HG03045 (cell line): ENCODE data around the gene CCNA2.

ENCODE experiments used
- ATAC-seq: cut with Tn5 transposase; IDR thresholded peaks from one replicate; pipeline ENCODE4 v1.9.1; 2021; ENCODE audit warnings: mild to moderate bottlenecking, moderate library complexity; ENCODE audit not compliant: unreplicated experiment

Gene CCNA2

DNA sequence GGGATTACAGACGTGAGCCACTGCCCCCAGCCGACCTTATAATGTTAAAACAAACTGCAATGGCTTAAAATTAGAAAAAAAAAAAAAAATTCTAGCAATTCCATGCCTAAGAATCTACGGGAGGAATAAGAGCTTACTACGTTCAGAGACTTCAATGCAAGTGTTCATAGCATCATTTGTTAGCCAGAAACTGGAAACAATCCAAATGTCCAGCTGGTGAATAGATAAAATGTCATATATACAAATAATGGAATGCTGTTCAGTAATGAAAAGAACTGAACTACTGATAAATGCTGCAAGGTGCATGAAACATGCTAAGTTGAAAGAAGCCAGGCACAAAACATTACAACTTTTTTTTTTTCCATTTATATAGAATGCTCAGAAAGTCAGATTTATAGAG is 17.3 kb downstream of the CCNA2 start:
- ATAC-seq, result no peak

DNA sequence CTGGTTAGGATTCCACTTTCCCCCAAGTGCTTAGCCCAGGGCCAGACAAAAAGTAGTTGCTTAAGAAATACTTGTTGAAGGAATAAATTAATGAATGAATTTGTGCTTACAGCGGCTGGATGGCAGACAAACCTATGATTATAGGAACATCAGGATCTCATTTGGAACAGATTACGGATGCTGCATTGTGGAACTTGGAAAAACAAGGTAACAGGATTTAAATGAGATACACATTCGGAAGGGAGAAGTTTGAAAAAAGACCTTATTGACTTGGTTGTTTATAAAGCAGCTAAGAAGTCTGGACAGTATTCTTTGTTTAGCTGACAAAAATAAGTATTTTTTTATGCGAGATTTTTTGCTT is 22.0 kb downstream of the CCNA2 start:
- ATAC-seq, result no peak

DNA sequence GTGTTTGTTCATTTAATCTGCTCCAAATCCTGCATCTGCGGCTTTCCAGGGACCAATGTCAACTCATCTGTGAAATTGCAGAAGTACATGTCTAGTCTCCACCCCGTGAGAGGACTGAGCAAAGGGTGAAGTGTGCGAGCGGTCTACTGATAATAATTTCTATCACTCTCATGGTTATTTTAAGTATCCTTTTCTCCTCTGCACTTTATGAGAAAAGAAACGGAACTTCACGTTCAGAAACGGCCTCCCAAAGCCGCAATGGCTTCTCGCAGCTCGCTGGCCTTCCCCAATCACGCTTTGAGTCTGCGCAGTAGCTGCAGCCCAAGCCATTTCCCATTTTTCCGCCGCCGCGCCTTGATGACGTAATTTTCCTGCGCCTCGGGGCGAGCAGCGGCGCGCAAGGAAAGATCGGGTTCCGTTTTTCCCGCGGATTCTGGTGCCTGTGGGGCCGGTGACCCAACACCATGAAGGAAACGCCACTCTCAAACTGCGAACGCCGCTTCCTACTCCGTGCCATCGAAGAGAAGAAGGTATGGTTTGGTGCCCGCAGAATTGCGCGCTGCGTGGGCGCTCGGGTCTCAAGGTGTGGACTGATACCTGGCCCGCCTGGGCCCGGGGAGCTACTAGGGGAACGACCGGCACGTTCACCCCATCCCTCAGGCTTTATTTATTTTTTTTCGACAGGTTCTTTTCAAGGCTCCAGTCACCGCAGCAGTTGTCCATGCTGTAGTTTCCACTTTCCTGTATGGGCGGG is 22.5 kb downstream of the CCNA2 start, which contains the start of gene EXOSC9:
TSS of gene EXOSC9 (plus strand) at position 363 of the 754 bp plus-strand sequence. CDS start at position 465, 102 bp downstream.
- ATAC-seq, result peak; percentile 83

DNA sequence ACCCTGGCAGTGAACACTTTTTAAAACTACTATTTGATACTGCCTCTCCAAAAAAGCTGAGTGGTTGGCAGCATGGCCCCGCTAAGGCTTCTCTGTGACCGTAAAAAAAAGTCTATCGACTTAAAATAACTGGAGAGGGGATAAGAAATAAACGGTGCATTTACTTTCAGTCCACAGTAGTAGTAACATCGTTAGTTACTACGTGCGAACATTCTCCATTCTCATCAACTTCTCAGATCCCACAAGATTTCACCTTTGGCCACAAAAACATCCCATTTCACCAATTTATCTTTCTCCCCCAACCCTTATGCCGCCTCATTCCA is 23.1 kb downstream of the CCNA2 start:
- ATAC-seq, result peak; percentile 23

DNA sequence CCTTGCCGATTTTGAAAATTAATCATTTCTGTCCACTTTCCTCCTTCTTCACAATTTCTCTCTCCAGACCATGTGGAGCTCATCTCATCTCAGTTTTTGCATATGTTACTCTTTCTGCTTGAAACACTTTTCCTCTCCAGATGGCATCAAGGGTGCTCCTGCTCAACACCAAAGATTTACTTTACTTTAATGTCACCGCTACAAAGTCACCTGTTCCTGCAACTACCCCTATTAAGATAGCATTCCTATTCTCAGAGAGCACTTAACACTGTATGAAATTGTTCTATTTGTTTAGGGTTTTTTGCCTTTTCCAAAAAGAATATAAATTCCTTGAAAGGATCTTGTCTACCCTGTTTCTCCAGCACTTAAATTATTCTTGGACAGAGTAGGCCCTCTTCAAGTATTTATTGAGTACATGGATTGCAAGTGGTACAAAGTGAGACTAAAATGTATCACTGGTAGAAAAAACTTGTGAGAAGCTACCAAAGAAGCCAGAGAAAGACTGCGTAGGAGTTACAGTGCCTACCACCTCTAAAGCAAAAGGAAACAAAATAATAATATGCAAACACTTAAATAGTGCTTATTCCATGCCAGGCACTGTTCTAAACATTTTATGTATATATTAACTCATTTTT is 23.7 kb downstream of the CCNA2 start:
- ATAC-seq, result no peak

DNA sequence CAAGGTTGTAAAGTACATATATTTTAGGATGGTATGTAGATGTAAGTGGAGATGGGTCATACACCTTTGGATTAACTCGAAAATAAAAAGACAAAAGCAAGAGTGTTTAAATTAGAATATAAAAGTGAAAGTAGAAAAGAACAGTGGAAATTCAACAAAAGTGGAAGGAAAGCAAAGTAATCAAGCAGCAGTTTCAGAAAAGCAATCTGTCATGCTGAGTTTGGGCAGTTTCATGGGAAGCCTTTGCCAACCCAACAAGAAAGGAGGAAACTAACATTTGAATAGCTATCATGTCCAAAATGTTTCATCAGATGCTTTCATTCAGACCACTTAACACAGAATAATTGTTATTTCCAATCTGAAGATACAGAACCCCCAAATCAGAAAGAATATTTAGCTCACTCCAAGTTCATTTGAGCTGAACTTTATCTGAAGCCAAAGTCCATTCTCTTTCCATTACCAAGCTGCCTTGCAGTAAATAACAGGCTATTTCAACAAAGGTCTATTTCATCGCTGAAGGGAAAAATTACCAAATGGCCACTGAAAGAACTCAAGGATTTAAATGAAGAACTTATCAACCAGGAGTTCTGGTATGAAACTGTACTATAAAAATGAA is 24.4 kb downstream of the CCNA2 start:
- no peak for ATAC-seq

DNA sequence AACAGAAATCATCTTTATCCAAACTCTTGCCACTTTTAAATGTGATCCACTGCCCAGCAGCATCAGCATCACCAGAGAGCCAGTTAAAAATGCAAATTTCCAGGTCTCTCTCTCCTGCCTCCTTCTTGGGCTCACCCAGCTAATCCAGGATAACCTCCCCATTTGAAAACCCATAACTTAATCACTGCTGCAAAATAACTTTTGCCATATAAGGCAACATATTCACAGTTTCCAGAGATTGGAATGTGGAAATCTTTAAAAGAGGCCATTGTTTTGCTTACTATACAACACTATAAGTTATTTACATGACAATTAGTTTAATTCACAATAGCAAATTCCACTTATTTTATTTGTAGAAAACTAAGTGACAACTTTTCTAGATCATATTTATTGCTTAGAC is 27.4 kb downstream of the CCNA2 start:
- no peak for ATAC-seq

DNA sequence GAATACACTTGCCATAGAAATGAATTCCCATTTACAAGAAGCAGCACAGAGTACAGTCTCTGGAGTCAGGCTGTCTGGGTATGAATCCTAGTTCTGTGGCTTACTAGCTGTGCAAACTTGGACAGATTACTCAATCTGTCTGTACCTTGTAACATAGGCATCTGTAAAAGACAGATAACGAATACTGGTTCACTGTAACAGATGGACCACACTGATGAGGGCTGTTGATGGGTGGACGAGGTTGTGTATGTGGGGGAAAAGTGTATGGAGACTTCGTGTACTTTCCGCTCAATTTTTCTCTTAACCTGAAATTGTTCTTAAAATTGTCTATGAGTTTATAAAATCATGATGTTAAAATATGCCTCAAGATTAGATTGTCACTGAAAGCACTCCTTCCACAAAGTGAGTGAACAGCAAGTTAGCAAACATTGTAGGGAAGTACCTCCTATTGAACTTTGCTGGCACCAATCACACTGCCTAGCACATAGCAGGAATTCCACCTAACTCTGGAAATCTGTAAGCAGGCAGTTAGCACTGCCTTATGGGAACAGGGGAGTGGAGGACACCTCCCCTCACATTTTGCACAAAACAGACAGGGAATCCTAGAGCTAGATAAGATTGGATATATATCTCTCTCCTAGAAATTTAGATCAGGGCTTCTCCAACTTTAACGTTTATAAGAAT is 29.0 kb downstream of the CCNA2 start:
- no peak for ATAC-seq

DNA sequence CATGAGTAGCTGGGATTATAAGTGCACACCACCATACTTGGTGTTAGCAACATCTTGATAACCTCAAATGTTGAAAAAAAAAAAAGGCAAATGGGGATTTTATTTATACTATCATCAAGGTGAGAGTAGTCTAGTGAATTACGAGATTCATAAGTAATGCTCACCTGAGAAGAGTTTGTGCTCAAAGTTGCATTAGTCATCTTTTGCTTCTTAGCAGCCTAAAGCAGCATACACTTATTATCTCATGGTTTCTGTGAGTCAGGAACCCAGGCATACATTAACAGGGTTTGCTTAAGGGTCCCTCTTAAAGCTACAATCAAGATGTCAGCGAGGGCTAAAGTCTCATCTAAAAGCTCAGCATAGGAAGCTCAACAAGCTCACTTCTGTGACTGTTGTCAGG is 30.7 kb downstream of the CCNA2 start:
- ATAC-seq, result no peak

DNA sequence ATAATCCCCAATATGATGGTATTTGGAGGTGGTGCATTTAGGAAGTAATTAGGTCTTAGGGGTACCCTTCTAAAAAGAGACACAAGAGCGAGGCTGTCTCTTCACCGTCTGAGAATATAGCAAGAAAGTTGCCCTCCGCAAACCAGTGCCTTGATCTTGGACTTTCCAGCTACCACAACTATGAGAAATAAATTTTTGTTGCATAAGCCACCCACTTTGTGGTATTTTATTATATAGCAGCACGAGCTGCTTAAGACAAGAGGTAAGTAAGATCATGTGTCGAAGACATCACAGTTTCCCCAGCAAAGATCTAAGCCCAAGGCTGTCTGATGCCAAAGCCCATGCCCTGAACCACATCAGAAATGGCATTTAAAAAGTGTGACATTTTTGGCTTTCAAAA is 32.2 kb downstream of the CCNA2 start:
- ATAC-seq, result no peak

DNA sequence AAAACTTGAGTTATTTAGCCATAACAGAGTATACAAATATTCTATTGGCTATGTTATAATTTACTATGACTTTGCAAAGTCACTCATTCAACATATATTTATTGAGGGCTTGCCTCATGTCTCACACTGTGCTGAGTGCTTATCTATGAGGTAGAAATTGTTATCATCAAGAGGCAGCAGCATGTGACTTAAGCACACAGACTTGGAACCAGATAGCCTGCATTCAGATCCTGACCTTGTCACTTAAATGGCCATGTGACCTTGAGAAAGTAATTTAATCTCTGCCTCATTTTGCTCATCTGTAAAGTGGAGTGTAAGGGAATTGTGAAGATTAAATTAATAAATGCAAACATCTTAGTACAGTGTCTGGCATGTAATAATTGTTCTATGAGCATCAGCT is 32.7 kb downstream of the CCNA2 start:
- ATAC-seq, result no peak

DNA sequence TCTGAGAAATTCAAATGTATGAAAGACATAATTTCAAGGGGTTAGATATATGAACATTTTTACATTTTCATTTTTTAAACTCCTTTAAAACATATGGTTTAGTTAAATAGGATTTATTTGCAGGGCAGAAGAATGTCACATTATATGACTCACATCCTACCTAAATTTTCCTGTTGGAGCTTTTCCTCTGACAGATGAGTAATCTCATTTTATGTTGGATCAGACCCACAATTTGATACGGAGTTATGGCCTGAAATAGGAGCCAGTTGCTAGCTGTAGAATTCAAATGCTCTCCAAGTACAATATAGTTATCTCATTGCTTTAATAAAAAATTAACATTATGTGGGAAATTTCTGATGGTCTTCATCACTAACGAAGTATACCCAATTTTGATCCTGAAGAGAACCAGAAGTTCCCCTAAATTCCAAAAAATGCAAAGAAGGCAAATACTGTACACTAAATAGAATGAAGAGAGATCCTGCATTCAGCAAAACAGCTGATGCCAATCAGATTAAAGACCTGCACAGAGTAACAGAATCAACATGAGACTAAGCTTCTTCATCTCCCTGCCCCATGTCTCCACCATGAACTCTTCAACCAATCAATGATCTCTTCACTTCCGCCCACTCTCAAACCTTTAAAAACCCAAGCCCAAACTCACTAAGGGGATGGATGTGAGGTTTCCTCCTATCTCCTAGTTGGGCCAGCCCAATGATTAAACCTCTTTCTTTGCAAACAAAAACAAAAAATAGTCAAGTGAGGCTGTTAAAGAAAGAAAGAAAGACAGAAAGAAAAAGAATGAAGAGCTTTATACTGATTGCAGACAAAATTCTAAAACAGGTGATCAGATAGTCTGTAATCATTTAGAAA is 33.5 kb downstream of the CCNA2 start:
- ATAC-seq, result no peak

DNA sequence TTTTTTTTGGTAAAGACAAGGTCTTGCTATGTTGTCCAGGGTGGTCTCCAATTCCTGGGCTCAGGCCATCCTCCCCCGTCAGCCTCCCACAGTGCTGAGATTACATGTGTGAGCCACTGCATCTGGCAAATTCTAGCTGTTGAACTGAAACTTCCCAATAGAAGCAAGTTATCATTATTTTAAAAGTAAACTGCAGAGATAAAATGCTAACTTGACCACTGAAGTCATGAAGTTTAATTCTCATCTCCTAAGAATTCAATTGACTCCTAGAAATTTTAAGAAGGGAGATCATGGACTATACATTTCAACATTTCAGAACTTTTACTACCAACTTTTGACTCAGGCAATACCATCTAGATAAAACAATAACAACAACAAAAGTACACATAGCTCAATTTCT is 34.2 kb downstream of the CCNA2 start:
- ATAC-seq, result no peak

DNA sequence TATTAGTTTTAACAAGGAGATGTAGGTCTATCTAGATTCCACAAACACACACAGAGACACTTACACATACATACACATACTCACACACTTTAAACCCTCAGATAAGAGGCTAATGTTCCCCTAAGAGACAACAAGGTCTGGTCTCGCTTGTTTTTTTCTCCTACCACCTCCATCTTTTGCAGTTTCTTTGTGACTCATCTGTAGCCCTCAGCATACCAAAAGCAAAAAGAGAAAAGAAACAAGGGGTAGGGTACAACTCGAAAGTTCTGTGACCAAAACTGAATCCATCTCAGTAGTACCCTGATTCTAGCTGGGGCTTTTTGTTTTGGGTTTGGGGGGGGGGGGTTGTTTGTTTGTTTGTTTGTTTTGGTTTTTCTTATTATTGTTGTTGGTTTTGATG is 34.8 kb downstream of the CCNA2 start:
- ATAC-seq, result peak; percentile 94

DNA sequence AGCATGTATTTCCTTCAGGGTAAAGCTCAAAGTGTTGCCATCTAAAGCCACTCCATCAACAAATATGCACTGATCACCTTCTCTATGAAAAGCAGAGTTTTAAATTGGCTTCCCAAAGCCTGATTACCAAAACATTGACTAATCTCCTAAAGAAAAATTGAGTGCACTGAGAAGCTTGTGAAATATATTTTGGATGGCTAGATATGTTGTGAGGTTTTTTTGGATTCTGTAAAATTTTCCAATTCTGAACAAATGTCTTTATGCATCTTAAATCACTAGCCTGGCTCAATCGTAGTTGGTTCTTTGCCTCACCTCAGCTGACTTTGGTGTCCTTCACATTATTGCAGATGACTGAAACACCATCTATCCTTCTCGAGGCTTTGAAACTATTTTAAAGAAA is 37.5 kb downstream of the CCNA2 start:
- ATAC-seq, result no peak

DNA sequence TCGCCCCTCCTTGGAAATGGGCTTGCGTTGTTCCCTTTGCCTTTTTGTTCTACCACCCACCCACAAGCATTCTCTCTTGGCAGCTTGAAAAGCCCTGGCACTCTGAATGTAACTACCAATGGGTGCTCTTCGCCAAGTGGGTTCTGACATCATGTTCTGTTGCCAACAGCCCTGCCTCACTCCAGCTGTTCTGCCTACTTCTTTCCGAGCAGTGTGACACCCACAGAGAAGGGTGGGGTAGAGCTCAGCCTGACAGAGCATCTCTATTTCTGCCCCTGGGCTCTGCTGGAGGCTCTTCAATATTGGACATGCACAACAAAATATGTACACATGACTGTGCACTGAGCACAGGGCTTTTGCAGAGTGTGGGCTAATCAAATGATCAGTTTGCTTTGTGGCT is 38.2 kb downstream of the CCNA2 start:
- no peak for ATAC-seq

DNA sequence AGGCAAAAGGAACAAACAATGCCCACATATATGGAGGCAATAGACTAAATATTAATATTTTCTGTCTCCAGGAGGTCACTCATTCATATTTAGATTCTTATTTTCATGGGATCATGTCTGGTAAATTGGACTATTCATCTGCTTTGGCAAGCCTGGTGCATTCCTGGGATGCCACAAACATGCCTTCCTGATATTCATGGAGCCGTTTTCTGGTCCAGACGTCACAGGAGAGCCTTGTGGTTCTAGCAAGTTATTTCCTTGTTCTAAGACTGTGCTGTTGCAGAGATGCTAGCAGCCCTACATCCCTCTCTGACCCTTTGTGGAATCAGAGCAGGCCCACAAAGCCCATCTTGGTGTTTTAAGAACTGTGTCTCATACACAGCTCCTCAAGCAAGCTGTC is 38.7 kb downstream of the CCNA2 start:
- no peak for ATAC-seq

DNA sequence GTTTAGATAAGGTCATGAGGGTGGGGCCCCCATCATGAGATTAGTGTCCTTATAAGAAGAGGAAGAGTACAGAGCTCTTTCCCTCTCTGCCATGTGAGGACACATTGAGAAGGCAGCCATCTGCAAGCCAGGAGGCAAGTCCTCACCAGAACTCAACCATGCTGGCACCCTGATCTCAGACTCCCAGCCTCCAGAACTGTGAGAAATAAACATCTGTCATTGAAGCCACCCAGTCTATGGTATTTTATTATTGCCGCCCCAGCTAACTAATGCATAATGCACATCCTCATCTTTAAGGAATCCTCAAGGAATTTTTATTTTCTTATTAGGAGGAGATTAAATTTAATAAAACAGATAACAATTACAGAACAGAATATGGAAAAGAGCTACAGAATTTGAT is 39.3 kb downstream of the CCNA2 start:
- ATAC-seq, result no peak

DNA sequence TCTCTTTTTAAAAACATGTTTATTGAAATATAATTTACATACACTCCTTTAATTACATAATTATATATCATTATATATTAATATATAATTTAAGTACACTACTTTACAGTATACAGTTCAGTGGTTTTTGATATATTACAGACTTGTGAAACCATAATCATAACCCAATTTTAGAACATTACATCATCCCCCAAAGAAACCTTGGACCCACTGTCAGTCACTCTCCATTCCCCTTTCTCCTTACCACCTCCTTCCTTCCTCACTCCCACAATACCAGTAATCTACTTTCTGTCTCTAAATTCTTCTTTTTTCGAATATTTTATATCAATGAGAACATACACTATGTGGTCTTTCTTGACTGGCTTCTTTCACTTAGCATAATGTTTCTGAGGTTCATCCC is 40.5 kb downstream of the CCNA2 start:
- no peak for ATAC-seq

DNA sequence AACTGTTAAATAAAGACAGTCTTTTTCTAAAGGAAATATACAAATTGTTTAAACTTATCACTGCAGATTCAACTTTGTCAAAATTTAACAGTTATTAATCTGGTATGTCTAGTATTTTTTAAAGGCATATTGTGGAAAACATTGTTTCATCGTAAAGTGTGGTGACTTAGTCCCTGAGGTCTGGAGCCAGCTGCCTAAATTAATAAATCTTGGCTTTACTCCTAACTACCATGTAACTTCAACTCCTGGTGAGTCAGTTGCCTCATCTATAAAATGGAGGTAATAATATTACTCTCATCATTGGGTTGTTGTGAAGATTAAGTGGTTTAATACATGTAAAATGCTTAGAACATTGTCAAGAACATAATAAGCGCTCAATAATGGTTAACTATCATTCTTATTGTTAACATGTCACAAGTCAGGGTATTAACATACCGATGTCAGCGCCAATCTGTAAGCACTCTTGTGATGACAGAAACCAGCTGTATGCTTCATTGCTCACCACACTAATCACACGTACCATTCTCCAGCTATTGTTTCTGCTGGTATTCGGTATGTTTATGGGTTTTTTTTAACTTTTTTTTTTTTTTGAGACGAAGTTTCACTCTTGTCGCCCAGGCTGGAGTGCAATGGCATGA is 44.6 kb downstream of the CCNA2 start:
- no peak for ATAC-seq
